ENCODE results near the gene AUTS2.

AUTS2 gene

GRCh38 chr7:70470746-70471145 lies 872.5 kb downstream of the AUTS2 start:
- no peak for DNase-seq (ENCODE audit: low spot score)

- DNase-seq (ENCODE audit: low spot score): no peak
Measured at GRCh38 chr7:70472601-70473237, 874.4 kb downstream of the AUTS2 start.

- no peak for DNase-seq (ENCODE audit: low spot score)
Measured at GRCh38 chr7:70474639-70475234, 876.5 kb downstream of the AUTS2 start.

- DNase-seq (ENCODE audit: low spot score): no peak
Measured at GRCh38 chr7:70477036-70478010, 879.0 kb downstream of the AUTS2 start.

GRCh38 chr7:70479153-70480021 lies 881.1 kb downstream of the AUTS2 start:
- DNase-seq (ENCODE audit: low spot score): no peak

- no peak for DNase-seq (ENCODE audit: low spot score)
Measured at GRCh38 chr7:70480927-70481569, 882.8 kb downstream of the AUTS2 start.

- no peak for DNase-seq (ENCODE audit: low spot score)
Measured at GRCh38 chr7:70481570-70482123, 883.4 kb downstream of the AUTS2 start.

- no peak for DNase-seq (ENCODE audit: low spot score)
Measured at GRCh38 chr7:70484255-70484654, 886.0 kb downstream of the AUTS2 start.

- DNase-seq (ENCODE audit: low spot score): no peak
Measured at GRCh38 chr7:70486977-70487376, 888.7 kb downstream of the AUTS2 start.

- DNase-seq (ENCODE audit: low spot score): no peak
Measured at GRCh38 chr7:70487428-70487827, 889.2 kb downstream of the AUTS2 start.

GRCh38 chr7:70487886-70488285 lies 889.6 kb downstream of the AUTS2 start:
- no peak for DNase-seq (ENCODE audit: low spot score)

- no peak for DNase-seq (ENCODE audit: low spot score)
Measured at GRCh38 chr7:70489813-70490212, 891.5 kb downstream of the AUTS2 start.

GRCh38 chr7:70492625-70493024 lies 894.4 kb downstream of the AUTS2 start:
- no peak for DNase-seq (ENCODE audit: low spot score)

- DNase-seq (ENCODE audit: low spot score): no peak
Measured at GRCh38 chr7:70494225-70495032, 896.2 kb downstream of the AUTS2 start.

GRCh38 chr7:70495033-70495376 lies 896.7 kb downstream of the AUTS2 start:
- DNase-seq (ENCODE audit: low spot score): no peak

GRCh38 chr7:70497793-70498192 lies 899.5 kb downstream of the AUTS2 start:
- no peak for DNase-seq (ENCODE audit: low spot score)

- no peak for DNase-seq (ENCODE audit: low spot score)
Measured at GRCh38 chr7:70498232-70498992, 900.1 kb downstream of the AUTS2 start.

GRCh38 chr7:70500261-70500660 lies 902.0 kb downstream of the AUTS2 start:
- DNase-seq (ENCODE audit: low spot score): no peak

GRCh38 chr7:70502117-70502863 lies 904.0 kb downstream of the AUTS2 start:
- DNase-seq (ENCODE audit: low spot score): no peak

All from COLO829 (cell line).